ENCODE data around the gene GRIP2. TPM values are rescaled to one million over a fixed set of nuclear protein-coding genes. Genes with fewer than 3 reads are reported as not detected.

Gene GRIP2
- total RNA-seq, 1 experiment from 2014 or later = not detected

- H3K36me3 ChIP-seq (ENCODE audit: insufficient read depth, low read length) = no peaks in the 10 kb centered on the region
- DNase-seq = no peak
- no peak overlapping the region for H2AFZ ChIP-seq (ENCODE audit: low read length)
- no peaks in the 10 kb centered on the region for H3K9me2 ChIP-seq (replicated peaks; ENCODE audit: insufficient read depth, low read length)
- H3K9me3 ChIP-seq (ENCODE audit: low read length) = no peaks in the 10 kb centered on the region
- H3K4me1 ChIP-seq (ENCODE audit: low read length) = peaks cover 22% of the 10 kb centered on the region
- H3K27me3 ChIP-seq (ENCODE audit: low read length) = no peaks in the 10 kb centered on the region
- H3K9ac ChIP-seq (ENCODE audit: low read length) = no peak overlapping the region
- no peaks in the 10 kb centered on the region for H4K20me1 ChIP-seq (ENCODE audit: insufficient read depth, low read depth, low read length)
- H3K27ac ChIP-seq (ENCODE audit: low read length) = no peak overlapping the region
- H3K4me2 ChIP-seq (ENCODE audit: low read depth, low read length, poor library complexity, severe bottlenecking) = no peak overlapping the region
- H3K4me3 ChIP-seq (ENCODE audit: low read length) = no peak overlapping the region
- H3K79me2 ChIP-seq (ENCODE audit: low read length) = no peaks in the 10 kb centered on the region
These were observed 27.7 kb downstream of the GRIP2 start for GRCh38 chr3:14512281-14512941.

- no peak overlapping the region for H3K9ac ChIP-seq (ENCODE audit: low read length)
These were observed 28.4 kb downstream of the GRIP2 start for GRCh38 chr3:14511623-14512280.

GRCh38 chr3:14510838-14511622 lies 29.1 kb downstream of the GRIP2 start:
- Histone ChIP-seq H4K20me1 (ENCODE audit: insufficient read depth, low read depth, low read length) (no peaks in the 10 kb centered on the region), H3K9me2 (replicated peaks; ENCODE audit: insufficient read depth, low read length) (no peaks in the 10 kb centered on the region), H3K9me3 (ENCODE audit: low read length) (no peaks in the 10 kb centered on the region), H3K27ac (ENCODE audit: low read length) (no peak overlapping the region), H3K9ac (ENCODE audit: low read length) (no peak overlapping the region), H3K4me1 (ENCODE audit: low read length) (peaks cover 27% of the 10 kb centered on the region), H3K79me2 (ENCODE audit: low read length) (no peaks in the 10 kb centered on the region), H3K27me3 (ENCODE audit: low read length) (no peaks in the 10 kb centered on the region), H3K36me3 (ENCODE audit: insufficient read depth, low read length) (no peaks in the 10 kb centered on the region), H3K4me3 (ENCODE audit: low read length) (no peak overlapping the region), H3K4me2 (ENCODE audit: low read depth, low read length, poor library complexity, severe bottlenecking) (no peak overlapping the region), H2AFZ (ENCODE audit: low read length) (no peak overlapping the region)
- DNase-seq = no peak

More at GRCh38 chr3:14511623-14512280, 28.4 kb downstream of the GRIP2 start:
- Histone ChIP-seq H3K9me3 (ENCODE audit: low read length) (no peaks in the 10 kb centered on the region), H3K27me3 (ENCODE audit: low read length) (no peaks in the 10 kb centered on the region), H4K20me1 (ENCODE audit: insufficient read depth, low read depth, low read length) (no peaks in the 10 kb centered on the region), H3K4me2 (ENCODE audit: low read depth, low read length, poor library complexity, severe bottlenecking) (no peak overlapping the region), H3K36me3 (ENCODE audit: insufficient read depth, low read length) (no peaks in the 10 kb centered on the region), H2AFZ (ENCODE audit: low read length) (no peak overlapping the region), H3K27ac (ENCODE audit: low read length) (no peak overlapping the region), H3K79me2 (ENCODE audit: low read length) (no peaks in the 10 kb centered on the region), H3K9me2 (replicated peaks; ENCODE audit: insufficient read depth, low read length) (no peaks in the 10 kb centered on the region), H3K4me1 (ENCODE audit: low read length) (peaks cover 27% of the 10 kb centered on the region), H3K4me3 (ENCODE audit: low read length) (no peak overlapping the region)
- DNase-seq = no peak

GRCh38 chr3:14509796-14510100 lies 30.4 kb downstream of the GRIP2 start:
- Histone ChIP-seq H3K27ac (ENCODE audit: low read length) (no peak overlapping the region), H3K4me2 (ENCODE audit: low read depth, low read length, poor library complexity, severe bottlenecking) (peak overlapping the region; percentile 28), H2AFZ (ENCODE audit: low read length) (no peak overlapping the region), H3K4me1 (ENCODE audit: low read length) (peaks cover 27% of the 10 kb centered on the region), H3K36me3 (ENCODE audit: insufficient read depth, low read length) (no peaks in the 10 kb centered on the region), H3K4me3 (ENCODE audit: low read length) (no peak overlapping the region), H4K20me1 (ENCODE audit: insufficient read depth, low read depth, low read length) (no peaks in the 10 kb centered on the region), H3K27me3 (ENCODE audit: low read length) (no peaks in the 10 kb centered on the region), H3K9me2 (replicated peaks; ENCODE audit: insufficient read depth, low read length) (no peaks in the 10 kb centered on the region), H3K79me2 (ENCODE audit: low read length) (no peaks in the 10 kb centered on the region), H3K9me3 (ENCODE audit: low read length) (no peaks in the 10 kb centered on the region), H3K9ac (ENCODE audit: low read length) (no peak overlapping the region)
- DNase-seq = peak; percentile 79

GRCh38 chr3:14508966-14509795 lies 31.0 kb downstream of the GRIP2 start:
- Histone ChIP-seq H3K36me3 (ENCODE audit: insufficient read depth, low read length) (no peaks in the 10 kb centered on the region), H3K27ac (ENCODE audit: low read length) (no peak overlapping the region), H3K4me2 (ENCODE audit: low read depth, low read length, poor library complexity, severe bottlenecking) (peak overlapping the region; percentile 28), H4K20me1 (ENCODE audit: insufficient read depth, low read depth, low read length) (no peaks in the 10 kb centered on the region), H3K4me1 (ENCODE audit: low read length) (peaks cover 27% of the 10 kb centered on the region), H3K4me3 (ENCODE audit: low read length) (no peak overlapping the region; the same call in 1 of the 2 replicates), H2AFZ (ENCODE audit: low read length) (no peak overlapping the region), H3K9ac (ENCODE audit: low read length) (no peak overlapping the region), H3K9me3 (ENCODE audit: low read length) (no peaks in the 10 kb centered on the region), H3K27me3 (ENCODE audit: low read length) (no peaks in the 10 kb centered on the region), H3K79me2 (ENCODE audit: low read length) (no peaks in the 10 kb centered on the region), H3K9me2 (replicated peaks; ENCODE audit: insufficient read depth, low read length) (no peaks in the 10 kb centered on the region)
- DNase-seq = peak; percentile 91

DNA sequence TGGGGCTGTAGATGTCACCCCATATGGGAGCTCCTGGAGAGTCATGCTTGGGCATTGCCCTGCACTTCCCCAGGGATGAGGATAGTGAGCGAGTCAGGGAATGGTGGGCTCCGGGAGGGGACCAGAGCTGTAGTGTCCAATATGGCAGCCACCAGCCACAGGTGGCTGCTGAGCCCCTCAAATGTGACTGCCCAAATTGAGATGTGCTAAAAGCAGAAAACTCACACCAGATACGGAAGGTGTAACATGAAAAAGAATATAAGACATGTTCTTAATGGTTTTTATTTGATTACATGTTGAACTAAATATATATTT lies 31.7 kb downstream of the GRIP2 start:
- Histone ChIP-seq H4K20me1 (ENCODE audit: insufficient read depth, low read depth, low read length) (no peaks in the 10 kb centered on the region), H3K9me2 (replicated peaks; ENCODE audit: insufficient read depth, low read length) (no peaks in the 10 kb centered on the region), H3K9ac (ENCODE audit: low read length) (no peak overlapping the region), H3K4me3 (ENCODE audit: low read length) (no peak overlapping the region), H3K27me3 (ENCODE audit: low read length) (no peaks in the 10 kb centered on the region), H3K27ac (ENCODE audit: low read length) (no peak overlapping the region), H3K4me2 (ENCODE audit: low read depth, low read length, poor library complexity, severe bottlenecking) (no peak overlapping the region), H3K9me3 (ENCODE audit: low read length) (no peaks in the 10 kb centered on the region), H3K36me3 (ENCODE audit: insufficient read depth, low read length) (no peaks in the 10 kb centered on the region), H2AFZ (ENCODE audit: low read length) (no peak overlapping the region), H3K4me1 (ENCODE audit: low read length) (peaks cover 27% of the 10 kb centered on the region), H3K79me2 (ENCODE audit: low read length) (no peaks in the 10 kb centered on the region)
- DNase-seq = no peak

- H3K36me3 ChIP-seq (ENCODE audit: insufficient read depth, low read length) = no peaks in the 10 kb centered on the region
- no peaks in the 10 kb centered on the region for H4K20me1 ChIP-seq (ENCODE audit: insufficient read depth, low read depth, low read length)
- no peak for DNase-seq
- peak overlapping the region; percentile 40 for H3K4me2 ChIP-seq (ENCODE audit: low read depth, low read length, poor library complexity, severe bottlenecking)
- H2AFZ ChIP-seq (ENCODE audit: low read length) = no peak overlapping the region; the same call in 1 of the 2 replicates
- H3K27me3 ChIP-seq (ENCODE audit: low read length) = no peaks in the 10 kb centered on the region
- no peaks in the 10 kb centered on the region for H3K9me2 ChIP-seq (replicated peaks; ENCODE audit: insufficient read depth, low read length)
- no peaks in the 10 kb centered on the region for H3K9me3 ChIP-seq (ENCODE audit: low read length)
- no peaks in the 10 kb centered on the region for H3K79me2 ChIP-seq (ENCODE audit: low read length)
- H3K9ac ChIP-seq (ENCODE audit: low read length) = 0 out of 2 replicates have a peak overlapping the region, but pooled peaks have one; percentile 14
- no peak overlapping the region for H3K4me3 ChIP-seq (ENCODE audit: low read length)
- no peak overlapping the region for H3K27ac ChIP-seq (ENCODE audit: low read length)
- peaks cover 27% of the 10 kb centered on the region for H3K4me1 ChIP-seq (ENCODE audit: low read length)
These were observed 32.2 kb downstream of the GRIP2 start for GRCh38 chr3:14507757-14508504.
